H1 (cell line): ENCODE measurements around the gene TRMT13. TPM values are rescaled to one million over a fixed set of nuclear protein-coding genes. Genes with fewer than 3 reads are reported as not detected.

Source experiments
- BACH1 ChIP-seq: IDR thresholded peaks from 2 replicates; pipeline ENCODE4 v1.6.1; 2012; ENCODE audit warnings: low read length, improper control_type of control experiment
- EP300 ChIP-seq, 2 experiments: IDR thresholded peaks; 1 replicate in 1 of 2; 2 replicates in 1 of 2; pipeline ENCODE4 v1.6.1; 2011 to 2012; ENCODE audit warnings: low read depth in 2 of 2, low read length in 2 of 2, mild to moderate bottlenecking in 2 of 2, borderline replicate concordance in 1 of 2, inconsistent platforms in 1 of 2, moderate library complexity in 1 of 2
- PHF8 ChIP-seq: fragments of 200-600 bp; sonication (generic); conservative IDR thresholded peaks from 2 replicates; pipeline ENCODE4 v1.7.1; 2012; ENCODE audit warnings: low read depth, mild to moderate bottlenecking, inconsistent platforms, low read length, moderate library complexity
- SIRT6 ChIP-seq: IDR thresholded peaks from one replicate; pipeline ENCODE4 v1.7.1; 2012; ENCODE audit warnings: low read length, inconsistent platforms
- polyA plus RNA-seq, 7 experiments: library from polyadenylated mRNA; depleted of rRNA in 3 of 7; stranded (reverse) in 5 of 7; unstranded in 2 of 7; fragments of >200 nt in 5 of 7; fragments of 200-250 nt in 2 of 7; gene quantifications; 1 replicate in 5 of 7; 2 replicates in 1 of 7; 4 replicates in 1 of 7; pipeline versions ENCODE4 v1.2.1 to v1.2.3, GENCODE V29; 2011 to 2013; ENCODE audit warnings: missing spikeins in 2 of 7, mixed read lengths in 2 of 7
- total RNA-seq: library from RNA; stranded (reverse); fragmentation: NEBNext Ultra II Directional; extraction: Animal tissue kit (Norgen Biotek cat#: 25700); gene quantifications from 2 replicates; pipeline ENCODE4 v1.2.1, GENCODE V29; 2021

The TRMT13 gene
- total and polyA plus RNA-seq, 2 of the 8 experiments (the other 6 are each of a cell fraction or from before 2014, with no cell fraction given), result 3.6 to 14.8 TPM

GRCh38 chr1:100198596-100198995, 65.6 kb downstream of the TRMT13 start (continued):
- TF ChIP-seq EP300 (IDR thresholded peaks at IDR 0.05; ENCODE audit: borderline replicate concordance in 1 of 2, low read depth in 2 of 2, low read length in 2 of 2) (no peak), SIRT6 (no peak), PHF8 (no peak), BACH1 (no peak)
- TF ChIP-seq, all 59 proteins: peak for 0
